K562 (cell line): ENCODE results near the gene C4orf51. TPM values are rescaled to one million over a fixed set of nuclear protein-coding genes. Genes with fewer than 3 reads are reported as not detected.

Experiments used
- ATAC-seq: fragments of 200-7000 bp; cut with Tn5 transposase; 3 replicates; pipeline ENCODE4 v1.9.1; 2020; ENCODE audit warnings: moderate library complexity
- BruUV-seq: library from RNA; stranded (reverse); fragments of 400-500 nt; replicated peaks from 2 replicates; lab custom pipeline; 2021; lab: Mats Ljungman, UMichigan
- CTCF ChIA-PET: fragments of 300-600 bp; formaldehyde crosslinking; extraction: SDS; loops from one replicate; lab custom pipeline; 2021; ENCODE audit warnings: low intra/inter-chr PET ratio; lab: Yijun Ruan, JAX
- POLR2A ChIA-PET: fragments of 300-600, 350-650 bp; sonication (Branson Sonifier 250); formaldehyde crosslinking; extraction: SDS; loops from one replicate; lab custom pipeline; 2021; ENCODE audit warnings: antibody characterized with exemption, inconsistent platforms; lab: Yijun Ruan, JAX
- DNase-seq, 4 experiments: peaks; one replicate each; pipeline versions ENCODE4 v3.0.0 to v3.0.0-alpha.2; 2011 to 2018; ENCODE audit warnings: low spot score in 3 of 4, mixed read lengths in 3 of 4; ENCODE audit errors: extremely low read depth in 1 of 4
- FAIRE-seq: peaks from 2 replicates; lab custom pipeline; 2011; peaks lifted over from hg19 to GRCh38; lab: Jason Lieb, UNC
- H2AFZ ChIP-seq: 2 replicates; pipeline ENCODE4 v1.6.0; 2011; ENCODE audit warnings: low read depth, low read length, control low read depth, inconsistent platforms
- H3K27ac ChIP-seq: fragments of 200-600 bp; 3 replicates; pipeline ENCODE4 v1.8.0; 2011; ENCODE audit warnings: low read depth, mild to moderate bottlenecking, control low read depth, inconsistent platforms, low read length, moderate library complexity, mixed read lengths; ENCODE audit errors: extremely low read depth
- H3K27me3 ChIP-seq, 2 experiments: fragments of 300-600 bp in 1 of 2; 2 replicates in 1 of 2; 3 replicates in 1 of 2; pipeline versions ENCODE4 v1.6.0 to v1.8.0; 2011; ENCODE audit warnings: inconsistent platforms in 2 of 2, low read length in 2 of 2, mild to moderate bottlenecking in 1 of 2, mixed read lengths in 1 of 2, moderate library complexity in 1 of 2; ENCODE audit not compliant: control insufficient read depth in 2 of 2, insufficient read depth in 2 of 2
- H3K36me3 ChIP-seq: fragments of 300-600 bp; 3 replicates; pipeline ENCODE4 v1.8.0; 2011; ENCODE audit warnings: mild to moderate bottlenecking, low read length, inconsistent platforms; ENCODE audit not compliant: control insufficient read depth, insufficient read depth
- H3K4me1 ChIP-seq, 2 experiments: fragments of 200-600 bp in 1 of 2; replicated peaks in 1 of 2; 2 replicates in 1 of 2; 3 replicates in 1 of 2; pipeline versions ENCODE4 v1.5.1 to v1.8.0; 2011; ENCODE audit warnings: inconsistent platforms in 2 of 2, low read length in 2 of 2, mild to moderate bottlenecking in 1 of 2, mixed read lengths in 1 of 2, moderate library complexity in 1 of 2; ENCODE audit not compliant: control insufficient read depth in 2 of 2, insufficient read depth in 2 of 2
- H3K4me2 ChIP-seq: 2 replicates; pipeline ENCODE4 v1.6.1; 2011; ENCODE audit warnings: low read length, control low read depth, inconsistent platforms, mixed read lengths; ENCODE audit not compliant: insufficient read depth
- H3K4me3 ChIP-seq: fragments of 200-600 bp; sonication (generic), shearing (Covaris generic); 2 replicates; pipeline ENCODE4 v1.5.1; 2016; ENCODE audit warnings: control low read depth, inconsistent platforms
- H3K79me2 ChIP-seq: fragments of 200-600 bp; 3 replicates; pipeline ENCODE4 v1.8.0; 2011; ENCODE audit warnings: low read length, inconsistent platforms; ENCODE audit not compliant: control insufficient read depth, insufficient read depth
- H3K9ac ChIP-seq, 2 experiments: 2 replicates each; pipeline versions ENCODE4 v1.6.0 to v1.6.1; 2011; ENCODE audit warnings: low read depth in 2 of 2, low read length in 2 of 2, control low read depth in 1 of 2, inconsistent platforms in 1 of 2, mild to moderate bottlenecking in 1 of 2, mixed read lengths in 1 of 2; ENCODE audit not compliant: insufficient read depth in 1 of 2
- H3K9me1 ChIP-seq: one replicate; pipeline ENCODE4 v1.6.0; 2011; ENCODE audit warnings: inconsistent platforms, mild to moderate bottlenecking, low read length, moderate library complexity; ENCODE audit not compliant: control insufficient read depth, insufficient read depth
- H3K9me3 ChIP-seq: replicated peaks from 2 replicates; pipeline ENCODE4 v1.5.1; 2011; ENCODE audit warnings: low read depth, low read length, inconsistent platforms; ENCODE audit not compliant: control insufficient read depth, insufficient read depth
- H4K20me1 ChIP-seq: replicated peaks from 2 replicates; pipeline ENCODE4 v1.6.1; 2011; ENCODE audit warnings: low read length, inconsistent platforms, mixed read lengths; ENCODE audit not compliant: control insufficient read depth, insufficient read depth
- ADNP ChIP-seq: fragments of 200-800 bp; sonication (Bioruptor generic); IDR thresholded peaks from 2 replicates; pipeline ENCODE4 v1.6.1; 2016; ENCODE audit warnings: missing genetic modification characterization, missing compliant biosample characterization
- ATF1 ChIP-seq, 2 experiments: fragments of 450-650 bp in 1 of 2; IDR thresholded peaks; 2 replicates each; pipeline ENCODE4 v1.6.1; 2016; ENCODE audit warnings: missing compliant biosample characterization in 1 of 2, missing genetic modification characterization in 1 of 2
- CCAR2 ChIP-seq: fragments of 200-400 bp; formaldehyde crosslinking; IDR thresholded peaks from 2 replicates; pipeline ENCODE4 v1.6.1; 2017; ENCODE audit warnings: mild to moderate bottlenecking, low read depth, low read length
- DNMT1 ChIP-seq: fragments of 450-650 bp; IDR thresholded peaks from 2 replicates; pipeline ENCODE4 v1.6.1; 2016; ENCODE audit warnings: antibody characterized with exemption, mild to moderate bottlenecking
- FOS ChIP-seq: IDR thresholded peaks from 3 replicates; pipeline ENCODE4 v1.6.1; 2011; ENCODE audit not compliant: insufficient read length; ENCODE audit errors: extremely low read depth
- FOXP4 ChIP-seq: sonication (generic); formaldehyde crosslinking; IDR thresholded peaks from 2 replicates; pipeline ENCODE4 v1.8.0; 2022; ENCODE audit warnings: mild to moderate bottlenecking, missing genetic modification reagents, borderline replicate concordance
- GATA2 ChIP-seq: sonication (generic); formaldehyde crosslinking; IDR thresholded peaks from 2 replicates; pipeline ENCODE4 v1.4.0; 2020; ENCODE audit warnings: mild to moderate bottlenecking, missing genetic modification reagents
- NUFIP1 ChIP-seq: fragments of 450-650 bp; IDR thresholded peaks from 2 replicates; pipeline ENCODE4 v1.6.1; 2018; ENCODE audit not compliant: partially characterized antibody
- RBFOX2 ChIP-seq: fragments of 200-400 bp; formaldehyde crosslinking; IDR thresholded peaks from 2 replicates; pipeline ENCODE4 v1.6.1; 2017; ENCODE audit warnings: low read depth, mild to moderate bottlenecking, low read length, moderate library complexity
- SETDB1 ChIP-seq: IDR thresholded peaks from one replicate; pipeline ENCODE4 v1.6.1; 2012; ENCODE audit warnings: low read length, control low read depth, inconsistent platforms
- XRCC4 ChIP-seq: IDR thresholded peaks from one replicate; pipeline ENCODE4 v1.6.1; 2011; ENCODE audit not compliant: insufficient read depth, insufficient read length; ENCODE audit errors: extremely low read depth
- ZBTB2 ChIP-seq: fragments of 450-650 bp; IDR thresholded peaks from 2 replicates; pipeline ENCODE4 v1.6.1; 2016; ENCODE audit warnings: antibody characterized with exemption
- ZNF146 ChIP-seq: IDR thresholded peaks from one replicate; pipeline ENCODE4 v1.6.1; 2018; ENCODE audit warnings: missing compliant biosample characterization; ENCODE audit not compliant: unreplicated experiment
- in situ Hi-C: fragments of 300-500 bp; cut with MboI; formaldehyde crosslinking; loops from 4 replicates; pipeline ENCODE4 v1.15.0; 2018; ENCODE audit warnings: inconsistent platforms, mixed read lengths
- intact Hi-C: fragments of 100-400 bp; cut with micrococcal nuclease; formaldehyde crosslinking; loops from 2 replicates; pipeline ENCODE4 v1.14.2; 2022
- polyA plus RNA-seq, 8 experiments: library from polyadenylated mRNA; depleted of rRNA in 4 of 8; stranded (reverse) in 5 of 8; unstranded in 3 of 8; fragments of >200 nt; fragmentation: Nextera tagmentation in 2 of 8; fragmentation: Illumina TruSeq in 1 of 8; extraction: Ambion mirVana in 2 of 8; extraction: Trizol in 1 of 8; gene quantifications; 2 replicates each; pipeline versions ENCODE4 v1.2.1 to v1.2.3, GENCODE V29; 2011 to 2014; ENCODE audit warnings: inconsistent platforms in 1 of 8, missing spikeins in 1 of 8
- total RNA-seq, 7 experiments: library from RNA; depleted of rRNA in 6 of 7; stranded (reverse); fragments of >200 nt in 6 of 7; fragmentation: Illumina TruSeq in 2 of 7; extraction: Trizol in 2 of 7; gene quantifications; 2 replicates each; pipeline versions ENCODE4 v1.2.1 to v1.2.3, GENCODE V29; 2011 to 2021; ENCODE audit warnings: low replicate concordance in 1 of 7
- TF ChIP-seq, protein P1 (sequence below): fragments of 450-650 bp; formaldehyde crosslinking; IDR thresholded peaks from 2 replicates; pipeline ENCODE4 v1.4.0; 2022; ENCODE audit warnings: missing genetic modification characterization
- TF ChIP-seq, protein P2 (sequence below): fragments of 450-650 bp; IDR thresholded peaks from 2 replicates; pipeline ENCODE4 v1.6.1; 2014; ENCODE audit warnings: low read depth, mild to moderate bottlenecking, moderate library complexity, borderline replicate concordance

C4orf51 gene
- total and polyA plus RNA-seq, 9 of the 15 experiments (the other 6 are each of a cell fraction or from before 2014, with no cell fraction given) = not detected

GRCh38 chr4:145670422-145670821, 9.5 kb upstream of the C4orf51 start:
- no peaks in the 10 kb centered on the region for H3K9me3 ChIP-seq
- no TSS peak for BruUV-seq
- CTCF ChIA-PET = no interaction called here

More at GRCh38 chr4:145670422-145670821, 9.5 kb upstream of the C4orf51 start:
- Histone ChIP-seq H3K27me3 (no peaks in the 10 kb centered on the region; a peak in 1 of 5 replicates), H3K9ac (no peak overlapping the region), H3K36me3 (no peaks in the 10 kb centered on the region), H3K27ac (no peak overlapping the region), H4K20me1 (no peaks in the 10 kb centered on the region), H3K4me3 (no peak overlapping the region), H3K4me1 (no peaks in the 10 kb centered on the region), H3K4me2 (no peak overlapping the region), H2AFZ (no peak overlapping the region), H3K79me2 (no peaks in the 10 kb centered on the region), H3K9me1 (no peaks in the 10 kb centered on the region)
- ATAC-seq (no peak), FAIRE-seq (no peak), DNase-seq (no peak)
- POLR2A ChIA-PET = no interaction called here
- TF ChIP-seq NUFIP1 (no peak), SETDB1 (no peak), ADNP (no peak), ATF1 (CRISPR knock-in tag; IDR thresholded peaks at IDR 0.05) (no peak), ATF1 (tag; IDR thresholded peaks at IDR 0.05) (no peak), RBFOX2 (no peak), CCAR2 (no peak), ZNF146 (CRISPR knock-in tag) (no peak), ZBTB2 (no peak), GATA2 (CRISPR knock-in tag) (no peak), DNMT1 (no peak), FOS (no peak), FOXP4 (CRISPR knock-in tag) (no peak), XRCC4 (no peak)
- TF ChIP-seq, protein P1, sequence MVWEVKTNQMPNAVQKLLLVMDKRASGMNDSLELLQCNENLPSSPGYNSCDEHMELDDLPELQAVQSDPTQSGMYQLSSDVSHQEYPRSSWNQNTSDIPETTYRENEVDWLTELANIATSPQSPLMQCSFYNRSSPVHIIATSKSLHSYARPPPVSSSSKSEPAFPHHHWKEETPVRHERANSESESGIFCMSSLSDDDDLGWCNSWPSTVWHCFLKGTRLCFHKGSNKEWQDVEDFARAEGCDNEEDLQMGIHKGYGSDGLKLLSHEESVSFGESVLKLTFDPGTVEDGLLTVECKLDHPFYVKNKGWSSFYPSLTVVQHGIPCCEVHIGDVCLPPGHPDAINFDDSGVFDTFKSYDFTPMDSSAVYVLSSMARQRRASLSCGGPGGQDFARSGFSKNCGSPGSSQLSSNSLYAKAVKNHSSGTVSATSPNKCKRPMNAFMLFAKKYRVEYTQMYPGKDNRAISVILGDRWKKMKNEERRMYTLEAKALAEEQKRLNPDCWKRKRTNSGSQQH (CRISPR knock-in tag) = no peak
- TF ChIP-seq, protein P2, sequence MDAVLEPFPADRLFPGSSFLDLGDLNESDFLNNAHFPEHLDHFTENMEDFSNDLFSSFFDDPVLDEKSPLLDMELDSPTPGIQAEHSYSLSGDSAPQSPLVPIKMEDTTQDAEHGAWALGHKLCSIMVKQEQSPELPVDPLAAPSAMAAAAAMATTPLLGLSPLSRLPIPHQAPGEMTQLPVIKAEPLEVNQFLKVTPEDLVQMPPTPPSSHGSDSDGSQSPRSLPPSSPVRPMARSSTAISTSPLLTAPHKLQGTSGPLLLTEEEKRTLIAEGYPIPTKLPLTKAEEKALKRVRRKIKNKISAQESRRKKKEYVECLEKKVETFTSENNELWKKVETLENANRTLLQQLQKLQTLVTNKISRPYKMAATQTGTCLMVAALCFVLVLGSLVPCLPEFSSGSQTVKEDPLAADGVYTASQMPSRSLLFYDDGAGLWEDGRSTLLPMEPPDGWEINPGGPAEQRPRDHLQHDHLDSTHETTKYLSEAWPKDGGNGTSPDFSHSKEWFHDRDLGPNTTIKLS = no peak
- intact Hi-C loops (no loop called here), in situ Hi-C loops (loop anchor here (10.0 kb wide), 1 partner anchor 826 kb away; no protein-coding TSS in a partner anchor)
